HepG2 (cell line): ENCODE data around the gene MRO. TPM values are rescaled to one million over a fixed set of nuclear protein-coding genes. Genes with fewer than 3 reads are reported as not detected.

Experiments used
- ATAC-seq: fragments of 200-7000 bp; cut with Tn5 transposase; 3 replicates; pipeline ENCODE4 v1.9.1; 2020; ENCODE audit warnings: mild to moderate bottlenecking, moderate library complexity
- BruUV-seq: library from RNA; stranded (reverse); fragments of 400-500 nt; replicated peaks from 2 replicates; lab custom pipeline; 2021; lab: Mats Ljungman, UMichigan
- CTCF ChIA-PET: fragments of 300-600 bp; formaldehyde crosslinking; extraction: SDS; loops from one replicate; lab custom pipeline; 2021; ENCODE audit warnings: low total read pairs, inconsistent platforms, low intra/inter-chr PET ratio; lab: Yijun Ruan, JAX
- POLR2A ChIA-PET: fragments of 350-600 bp; sonication (Branson Sonifier 250); formaldehyde crosslinking; loops from one replicate; lab custom pipeline; 2020; ENCODE audit warnings: antibody characterized with exemption, inconsistent platforms; lab: Yijun Ruan, JAX
- DNase-seq: peaks from one replicate; pipeline ENCODE4 v3.0.0-alpha.2; 2015; ENCODE audit warnings: low spot score
- FAIRE-seq: peaks from 3 replicates; lab custom pipeline; 2011; peaks lifted over from hg19 to GRCh38; lab: Jason Lieb, UNC
- H2AFZ ChIP-seq: one replicate; pipeline ENCODE4 v1.6.1; 2011; ENCODE audit warnings: low read length, inconsistent platforms
- H3K27ac ChIP-seq: fragments of 300-600 bp; 3 replicates; pipeline ENCODE4 v1.8.0; 2011; ENCODE audit warnings: mixed run types, mild to moderate bottlenecking, mixed read lengths, low read length, inconsistent platforms; ENCODE audit not compliant: insufficient read depth; ENCODE audit errors: extremely low read length
- H3K27me3 ChIP-seq, 2 experiments: fragments of 200-600 bp in 1 of 2; 2 replicates in 1 of 2; 3 replicates in 1 of 2; pipeline versions ENCODE4 v1.6.0 to v1.8.0; 2011; ENCODE audit warnings: low read length in 2 of 2, mild to moderate bottlenecking in 2 of 2, moderate library complexity in 2 of 2, inconsistent platforms in 1 of 2; ENCODE audit not compliant: insufficient read depth in 2 of 2, control insufficient read depth in 1 of 2
- H3K36me3 ChIP-seq, 2 experiments: fragments of 200-600 bp in 1 of 2; replicated peaks in 1 of 2; 2 replicates in 1 of 2; 3 replicates in 1 of 2; pipeline versions ENCODE4 v1.5.1 to v1.8.0; 2011; ENCODE audit warnings: low read length in 2 of 2, inconsistent platforms in 1 of 2; ENCODE audit not compliant: insufficient read depth in 2 of 2, control insufficient read depth in 1 of 2
- H3K4me1 ChIP-seq: 2 replicates; pipeline ENCODE4 v1.5.1; 2012; ENCODE audit warnings: low read length, inconsistent platforms; ENCODE audit not compliant: insufficient read depth
- H3K4me2 ChIP-seq: 2 replicates; pipeline ENCODE4 v1.6.0; 2011; ENCODE audit warnings: low read depth, low read length, inconsistent platforms
- H3K4me3 ChIP-seq, 3 experiments: fragments of 200-600 bp in 1 of 3; sonication (generic), shearing (Covaris generic) in 1 of 3; replicated peaks in 1 of 3; 2 replicates each; pipeline ENCODE4 v1.5.1; 2011 to 2016; ENCODE audit warnings: low read length in 3 of 3, inconsistent platforms in 2 of 3, low read depth in 2 of 3, mild to moderate bottlenecking in 2 of 3, control low read depth in 1 of 3, mixed read lengths in 1 of 3; ENCODE audit not compliant: insufficient read depth in 1 of 3
- H3K79me2 ChIP-seq: one replicate; pipeline ENCODE4 v1.6.1; 2011; ENCODE audit warnings: low read length, inconsistent platforms; ENCODE audit not compliant: insufficient read depth
- H3K9ac ChIP-seq: 2 replicates; pipeline ENCODE4 v1.6.0; 2011; ENCODE audit warnings: mild to moderate bottlenecking, low read depth, low read length, inconsistent platforms; ENCODE audit not compliant: insufficient read depth
- H3K9me3 ChIP-seq: 2 replicates; pipeline ENCODE4 v1.5.1; 2012; ENCODE audit warnings: mild to moderate bottlenecking, low read length
- H4K20me1 ChIP-seq: 2 replicates; pipeline ENCODE4 v1.6.0; 2011; ENCODE audit warnings: inconsistent platforms, mild to moderate bottlenecking, low read length, moderate library complexity; ENCODE audit not compliant: insufficient read depth
- ATF4 ChIP-seq, 2 experiments: fragments of 450-650 bp in 1 of 2; sonication (generic) in 1 of 2; formaldehyde crosslinking; IDR thresholded peaks; 2 replicates each; pipeline versions ENCODE4 v1.5.0 to v1.8.0; 2020 to 2022; ENCODE audit warnings: mild to moderate bottlenecking in 1 of 2, missing genetic modification reagents in 1 of 2
- E2F1 ChIP-seq: sonication (generic); formaldehyde crosslinking; IDR thresholded peaks from 2 replicates; pipeline ENCODE4 v1.5.0; 2020; ENCODE audit warnings: missing genetic modification reagents
- FOXP4 ChIP-seq: sonication (generic); formaldehyde crosslinking; IDR thresholded peaks from 2 replicates; pipeline ENCODE4 v1.4.0; 2020; ENCODE audit warnings: missing genetic modification reagents
- GRHL1 ChIP-seq: sonication (generic); formaldehyde crosslinking; conservative IDR thresholded peaks from 2 replicates; pipeline ENCODE4 v1.8.0; 2022; ENCODE audit warnings: missing genetic modification reagents
- MTA1 ChIP-seq: sonication (generic); formaldehyde crosslinking; IDR thresholded peaks from 2 replicates; pipeline ENCODE4 v1.4.0; 2020; ENCODE audit warnings: missing genetic modification reagents, mild to moderate bottlenecking, borderline replicate concordance
- NBN ChIP-seq: fragments of 450-650 bp; conservative IDR thresholded peaks from 2 replicates; pipeline ENCODE4 v1.6.1; 2017
- TAF15 ChIP-seq: fragments of 200-400 bp; formaldehyde crosslinking; IDR thresholded peaks from one replicate; pipeline ENCODE4 v1.6.1; 2018; ENCODE audit warnings: mild to moderate bottlenecking, low read depth, low read length; ENCODE audit not compliant: poor library complexity, severe bottlenecking
- ZFP91 ChIP-seq: sonication (generic); formaldehyde crosslinking; IDR thresholded peaks from 2 replicates; pipeline ENCODE4 v1.9.0; 2022; ENCODE audit warnings: missing genetic modification reagents, mild to moderate bottlenecking, borderline replicate concordance
- ZNF615 ChIP-seq: sonication (generic); formaldehyde crosslinking; IDR thresholded peaks from 2 replicates; pipeline ENCODE4 v1.5.0; 2020; ENCODE audit warnings: mild to moderate bottlenecking, missing genetic modification reagents, borderline replicate concordance
- WGBS: methylation state at CpG from one replicate; pipeline ENCODE4 v1.1.6; 2017; ENCODE audit warnings: low lambda C conversion rate; 5-methylcytosine and 5-hydroxymethylcytosine counted together
- in situ Hi-C: cut with HindIII; loops from 2 replicates; pipeline ENCODE4 v1.10.0; 2017; ENCODE audit warnings: low pct_unique_long_range_greater_than_20kb; ENCODE audit not compliant: extremely low pct_ligation_motif_present
- intact Hi-C: fragments of 100-400 bp; cut with micrococcal nuclease; formaldehyde crosslinking; loops from one replicate; pipeline ENCODE4 v1.10.0; 2022; ENCODE audit not compliant: unreplicated experiment
- polyA plus RNA-seq, 8 experiments: library from polyadenylated mRNA; depleted of rRNA in 3 of 8; stranded (reverse) in 7 of 8; unstranded in 1 of 8; fragments of >200 nt; fragmentation: Illumina TruSeq in 4 of 8; extraction: Trizol in 4 of 8; gene quantifications; 2 replicates each; pipeline versions ENCODE4 v1.2.1 to v1.2.3, GENCODE V29; 2011 to 2016; ENCODE audit warnings: low read depth in 4 of 8, missing spikeins in 1 of 8, mixed read lengths in 1 of 8; ENCODE audit not compliant: insufficient read depth in 1 of 8
- total RNA-seq, 5 experiments: library from RNA; depleted of rRNA; stranded (reverse); fragments of >200 nt; fragmentation: Illumina TruSeq; extraction: Trizol; gene quantifications; 2 replicates each; pipeline ENCODE4 v1.2.3, GENCODE V29; 2016; ENCODE audit warnings: low read depth in 1 of 5

The MRO gene
- total and polyA plus RNA-seq, 2 of the 13 experiments (the other 11 are each of a cell fraction or from before 2014, with no cell fraction given) = not detected

GRCh38 chr18:50750546-50750945 lies 69.3 kb downstream of the MRO start:
- Histone ChIP-seq H3K9me3 (no peaks in the 10 kb centered on the region), H3K4me1 (no peaks in the 10 kb centered on the region), H3K36me3 (no peaks in the 10 kb centered on the region), H3K9ac (no peak overlapping the region), H3K4me3 (no peak overlapping the region), H2AFZ (no peak overlapping the region), H3K4me2 (no peak overlapping the region), H3K27ac (no peak overlapping the region)
- intact Hi-C loops (no loop called here), in situ Hi-C loops (no loop called here)
- FAIRE-seq = no peak
- POLR2A ChIA-PET = no interaction called here
- no peak for TF ChIP-seq FOXP4
- TF ChIP-seq, all 625 proteins: peak for 0
- CTCF ChIA-PET = no interaction called here
- no peaks in the 10 kb centered on the region for H4K20me1 ChIP-seq
- WGBS = 0% methylated on average over 1 of the region's 2 CpGs
- no TSS peak for BruUV-seq
- no peaks in the 10 kb centered on the region for H3K79me2 ChIP-seq
- ATAC-seq (no peak), DNase-seq (no peak)
- H3K27me3 ChIP-seq = peaks cover 2 to 21% of the 10 kb centered on the region in 2 experiments; a peak in 2 of 5 replicates

GRCh38 chr18:50749945-50750344 lies 69.9 kb downstream of the MRO start:
- in situ Hi-C loops = no loop called here
- intact Hi-C loops = no loop called here
- CTCF ChIA-PET = no interaction called here
- ATAC-seq (no peak), DNase-seq (no peak), FAIRE-seq (no peak)
- Histone ChIP-seq H3K4me1 (no peaks in the 10 kb centered on the region), H3K27ac (no peak overlapping the region), H3K36me3 (no peaks in the 10 kb centered on the region), H3K27me3 (peaks cover 2 to 21% of the 10 kb centered on the region in 2 experiments; a peak in 2 of 5 replicates), H4K20me1 (no peaks in the 10 kb centered on the region), H3K79me2 (no peaks in the 10 kb centered on the region), H3K9me3 (no peaks in the 10 kb centered on the region), H3K4me2 (no peak overlapping the region), H3K9ac (no peak overlapping the region), H2AFZ (no peak overlapping the region), H3K4me3 (no peak overlapping the region)
- POLR2A ChIA-PET = no interaction called here
- no TSS peak for BruUV-seq
- 11% methylated on average over 4 of the region's 4 CpGs for WGBS
- no peak for TF ChIP-seq ZFP91 (CRISPR knock-in tag)
- no peak for TF ChIP-seq ZNF615 (CRISPR knock-in tag)
- TF ChIP-seq ATF4 (CRISPR knock-in tag; IDR thresholded peaks at IDR 0.05) = no peak
- TF ChIP-seq NBN = no peak
- no peak for TF ChIP-seq GRHL1 (CRISPR knock-in tag)
- TF ChIP-seq TAF15 = no peak
- no peak for TF ChIP-seq E2F1
- no peak for TF ChIP-seq MTA1
